Upper lobe of right lung (tissue), 1 donor: ENCODE measurements around the gene CCM2. TPM values are rescaled to one million over a fixed set of nuclear protein-coding genes. Genes with fewer than 3 reads are reported as not detected.
"Not testable (repeated sequence)": the region's sequence is repeated elsewhere in the genome, so short reads cannot be mapped to it uniquely, and the experiment has no call there.

Experiments
- ATAC-seq: fragments of 200-7000 bp; cut with Tn5 transposase; one replicate; pipeline ENCODE4 v1.9.1; 2020; ENCODE audit warnings: mild to moderate bottlenecking, moderate library complexity
- DNase-seq: peaks from one replicate; pipeline ENCODE4 v3.0.0-alpha.2; 2020
- H3K27ac ChIP-seq: fragments of 200-600 bp; one replicate; pipeline ENCODE4 v1.8.0; 2022
- H3K27me3 ChIP-seq: fragments of 200-600 bp; one replicate; pipeline ENCODE4 v1.8.0; 2022; ENCODE audit warnings: mild to moderate bottlenecking
- H3K36me3 ChIP-seq: fragments of 200-600 bp; one replicate; pipeline ENCODE4 v1.8.0; 2022
- H3K4me1 ChIP-seq: fragments of 200-600 bp; one replicate; pipeline ENCODE4 v1.8.0; 2022
- H3K4me3 ChIP-seq: fragments of 200-600 bp; one replicate; pipeline ENCODE4 v1.8.0; 2022; ENCODE audit warnings: mild to moderate bottlenecking
- H3K9me3 ChIP-seq: fragments of 200-600 bp; one replicate; pipeline ENCODE4 v1.8.0; 2022
- intact Hi-C: fragments of 100-400 bp; cut with DNase I; formaldehyde crosslinking; loops from one replicate; pipeline ENCODE4 v1.11.0; 2022
- total RNA-seq: library from RNA; stranded (reverse); fragmentation: NEBNext Ultra II Directional; extraction: Animal tissue kit (Norgen Biotek cat#: 25700); gene quantifications from one replicate; pipeline ENCODE4 v1.2.1, GENCODE V29; 2021
- TF ChIP-seq, protein P1 (sequence below): fragments of 200-600 bp; IDR thresholded peaks from one replicate; pipeline ENCODE4 v1.8.0; 2022; ENCODE audit warnings: antibody characterized with exemption
- donor health status: DM: no; HTN: yes; CAD: no; lungs with severe emphysema.

CCM2 gene
- total RNA-seq, 1 donor from 2014 or later, result 40.2 TPM

DNA sequence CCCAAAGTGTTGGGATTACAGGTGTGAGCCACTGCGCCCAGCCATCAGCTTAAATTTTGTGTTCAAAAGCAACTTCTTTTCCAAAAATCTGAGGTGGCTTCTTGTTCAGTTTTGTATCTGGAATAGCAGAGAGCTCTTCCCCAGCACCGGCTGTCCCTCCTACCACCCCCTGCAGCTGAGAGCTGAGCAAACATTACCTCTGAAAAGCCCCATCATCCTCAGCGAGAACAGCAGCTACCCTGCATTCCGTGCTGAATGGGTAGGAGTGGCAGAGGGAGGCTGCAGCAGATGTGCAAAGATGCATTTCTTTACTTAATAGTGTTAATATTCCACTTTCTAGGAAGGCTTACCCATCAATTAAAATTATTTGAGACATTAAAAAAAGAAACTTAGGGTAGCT lies 31.8 kb downstream of the CCM2 start:
- H3K4me3 ChIP-seq, result no peak overlapping the region
- intact Hi-C loops, result no loop called here
- DNase-seq (no peak), ATAC-seq (no peak)
- peaks cover 6% of the 10 kb centered on the region for H3K36me3 ChIP-seq
- H3K4me1 ChIP-seq, result peaks cover 8% of the 10 kb centered on the region
- H3K9me3 ChIP-seq, result no peaks in the 10 kb centered on the region
- TF ChIP-seq, protein P1, sequence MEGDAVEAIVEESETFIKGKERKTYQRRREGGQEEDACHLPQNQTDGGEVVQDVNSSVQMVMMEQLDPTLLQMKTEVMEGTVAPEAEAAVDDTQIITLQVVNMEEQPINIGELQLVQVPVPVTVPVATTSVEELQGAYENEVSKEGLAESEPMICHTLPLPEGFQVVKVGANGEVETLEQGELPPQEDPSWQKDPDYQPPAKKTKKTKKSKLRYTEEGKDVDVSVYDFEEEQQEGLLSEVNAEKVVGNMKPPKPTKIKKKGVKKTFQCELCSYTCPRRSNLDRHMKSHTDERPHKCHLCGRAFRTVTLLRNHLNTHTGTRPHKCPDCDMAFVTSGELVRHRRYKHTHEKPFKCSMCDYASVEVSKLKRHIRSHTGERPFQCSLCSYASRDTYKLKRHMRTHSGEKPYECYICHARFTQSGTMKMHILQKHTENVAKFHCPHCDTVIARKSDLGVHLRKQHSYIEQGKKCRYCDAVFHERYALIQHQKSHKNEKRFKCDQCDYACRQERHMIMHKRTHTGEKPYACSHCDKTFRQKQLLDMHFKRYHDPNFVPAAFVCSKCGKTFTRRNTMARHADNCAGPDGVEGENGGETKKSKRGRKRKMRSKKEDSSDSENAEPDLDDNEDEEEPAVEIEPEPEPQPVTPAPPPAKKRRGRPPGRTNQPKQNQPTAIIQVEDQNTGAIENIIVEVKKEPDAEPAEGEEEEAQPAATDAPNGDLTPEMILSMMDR, result no peak
- no peaks in the 10 kb centered on the region for H3K27me3 ChIP-seq
- H3K27ac ChIP-seq, result no peak overlapping the region

DNA sequence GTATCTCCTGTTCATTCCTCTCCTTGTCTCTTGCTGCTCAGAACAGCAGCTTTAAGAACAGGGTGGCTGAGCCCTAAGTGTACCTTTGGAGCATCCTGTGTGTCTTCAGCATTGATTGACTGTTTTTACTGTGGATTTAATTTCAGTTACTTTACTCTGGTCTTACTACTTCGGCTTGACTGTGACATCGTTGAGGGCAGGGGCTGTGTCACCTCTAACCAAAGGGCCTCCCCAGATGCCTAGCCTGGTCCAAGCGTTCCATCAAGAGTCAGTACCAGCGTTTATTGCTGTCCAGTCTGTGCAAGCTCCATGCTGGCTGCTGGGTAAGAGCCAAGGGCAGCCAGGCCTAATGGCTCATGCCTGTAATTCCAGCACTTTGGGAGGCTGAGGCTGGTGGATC lies 32.4 kb downstream of the CCM2 start:
- intact Hi-C loops, result no loop called here
- no peak for DNase-seq
- no peak overlapping the region for H3K27ac ChIP-seq
- no peak overlapping the region for H3K4me3 ChIP-seq
- H3K4me1 ChIP-seq, result peaks cover 8% of the 10 kb centered on the region
- ATAC-seq, result no peak
- H3K9me3 ChIP-seq, result no peaks in the 10 kb centered on the region
- TF ChIP-seq, protein P1, result no peak
- no peaks in the 10 kb centered on the region for H3K27me3 ChIP-seq
- H3K36me3 ChIP-seq, result peaks cover 6% of the 10 kb centered on the region

DNA sequence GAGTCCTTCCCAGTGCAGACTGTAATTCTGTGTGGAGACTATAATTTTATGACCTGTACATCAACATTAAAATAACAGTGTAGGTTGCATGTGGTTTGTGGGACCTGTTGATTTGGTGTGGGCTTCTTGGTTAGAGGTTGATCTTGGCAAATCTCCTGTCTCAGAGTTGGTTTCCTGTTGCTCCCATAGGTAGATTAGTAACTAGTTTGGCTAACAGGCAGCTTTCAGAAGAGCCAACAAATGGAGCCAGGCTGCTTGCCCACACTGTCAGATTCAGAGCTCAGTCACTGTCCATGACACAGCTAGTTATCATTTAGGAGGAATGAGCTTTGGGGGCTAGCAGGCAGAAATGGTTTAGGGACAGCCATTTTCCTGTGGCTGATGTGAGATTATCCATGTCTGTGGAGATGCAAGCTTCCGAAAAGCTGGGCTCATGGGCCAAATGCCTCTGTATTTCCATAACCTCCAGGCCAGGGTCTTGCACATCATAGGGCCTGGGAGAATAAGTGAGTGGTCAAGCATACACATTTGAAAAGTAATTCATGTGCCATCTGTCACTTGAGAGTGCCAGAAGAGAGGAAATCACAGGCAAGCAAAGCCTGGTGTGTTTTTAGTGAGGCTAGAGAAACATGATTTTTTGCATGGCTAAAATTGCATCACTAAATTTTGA lies 33.4 kb downstream of the CCM2 start:
- intact Hi-C loops, result no loop called here
- H3K4me3 ChIP-seq, result no peak overlapping the region
- H3K36me3 ChIP-seq, result peaks cover 7% of the 10 kb centered on the region
- peaks cover 8% of the 10 kb centered on the region for H3K4me1 ChIP-seq
- H3K27me3 ChIP-seq, result no peaks in the 10 kb centered on the region
- no peak for ATAC-seq
- H3K9me3 ChIP-seq, result no peaks in the 10 kb centered on the region
- H3K27ac ChIP-seq, result no peak overlapping the region
- no peak for DNase-seq
- TF ChIP-seq, protein P1, result no peak

DNA sequence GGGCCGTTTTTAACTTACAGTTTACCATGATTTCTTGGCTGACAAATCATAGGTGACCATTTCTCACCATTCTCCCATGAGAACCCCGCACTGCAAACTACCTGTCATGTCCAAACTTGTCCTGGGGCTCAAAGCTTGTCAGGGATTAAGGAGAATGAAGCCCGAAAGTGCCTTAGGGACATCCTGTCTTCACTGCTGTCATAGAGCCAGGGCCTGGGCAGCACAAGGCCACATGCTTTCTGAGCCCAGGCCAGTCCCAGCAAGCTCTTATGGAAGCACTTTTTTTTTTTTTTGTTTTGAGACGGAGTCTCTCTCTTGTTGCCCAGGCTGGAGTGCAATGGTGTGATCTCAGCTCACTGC lies 33.9 kb downstream of the CCM2 start:
- Histone ChIP-seq H3K9me3 (no peaks in the 10 kb centered on the region), H3K4me3 (no peak overlapping the region), H3K36me3 (peaks cover 13% of the 10 kb centered on the region), H3K4me1 (peaks cover 8% of the 10 kb centered on the region), H3K27ac (no peak overlapping the region), H3K27me3 (no peaks in the 10 kb centered on the region)
- intact Hi-C loops, result no loop called here
- ATAC-seq (no peak), DNase-seq (no peak)
- TF ChIP-seq, protein P1, result no peak

DNA sequence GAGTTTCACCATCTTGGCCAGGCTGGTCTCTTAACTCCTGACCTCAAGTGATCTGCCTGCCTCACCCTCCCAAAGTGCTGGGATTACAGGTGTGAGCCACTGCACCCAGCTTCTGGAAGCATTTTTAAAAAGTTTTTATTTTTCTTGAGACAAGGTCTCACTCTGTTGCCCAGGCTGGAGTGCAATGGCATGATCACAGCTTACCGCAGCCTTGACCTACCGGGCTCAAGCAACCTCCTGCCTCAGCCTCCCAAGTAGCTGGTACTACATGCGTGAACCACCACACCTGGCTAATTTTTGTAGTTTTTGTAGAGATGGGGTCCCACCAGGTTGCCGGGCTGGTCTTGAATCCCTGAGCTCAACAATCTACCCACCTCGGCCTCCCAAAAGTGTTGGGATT lies 34.7 kb downstream of the CCM2 start:
- peaks cover 20% of the 10 kb centered on the region for H3K36me3 ChIP-seq
- H3K27ac ChIP-seq, DNase-seq, ATAC-seq, H3K4me1 ChIP-seq, H3K4me3 ChIP-seq, H3K27me3 ChIP-seq, intact Hi-C loops, H3K9me3 ChIP-seq: not testable (repeated sequence)

DNA sequence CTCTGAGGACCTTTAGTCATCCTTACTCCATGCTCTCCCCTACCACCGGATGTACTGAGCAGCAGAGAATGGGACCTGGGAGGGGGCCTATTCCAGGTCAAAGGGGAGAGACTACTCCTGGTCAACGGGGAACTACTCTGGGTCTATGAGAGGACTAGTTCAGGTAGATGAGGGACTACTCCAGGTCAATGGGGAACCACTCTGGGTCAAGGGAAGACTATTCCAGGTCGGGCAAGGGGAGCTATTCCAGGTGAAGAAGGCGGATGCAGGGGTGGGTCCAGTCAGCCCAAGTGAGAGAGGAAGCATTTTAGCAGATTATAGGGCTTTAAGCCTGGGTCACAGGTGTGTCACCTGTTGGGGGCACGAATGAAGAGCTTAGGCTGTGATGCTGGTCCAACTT lies 35.4 kb downstream of the CCM2 start:
- H3K4me3 ChIP-seq, result no peak overlapping the region
- peaks cover 20% of the 10 kb centered on the region for H3K36me3 ChIP-seq
- DNase-seq, result no peak
- intact Hi-C loops, result no loop called here
- H3K27ac ChIP-seq, result no peak overlapping the region
- TF ChIP-seq, protein P1, result no peak
- H3K4me1 ChIP-seq, result peaks cover 8% of the 10 kb centered on the region
- no peaks in the 10 kb centered on the region for H3K9me3 ChIP-seq
- H3K27me3 ChIP-seq, result no peaks in the 10 kb centered on the region
- no peak for ATAC-seq
